ENCODE measurements around the gene KMT5C.

DNA sequence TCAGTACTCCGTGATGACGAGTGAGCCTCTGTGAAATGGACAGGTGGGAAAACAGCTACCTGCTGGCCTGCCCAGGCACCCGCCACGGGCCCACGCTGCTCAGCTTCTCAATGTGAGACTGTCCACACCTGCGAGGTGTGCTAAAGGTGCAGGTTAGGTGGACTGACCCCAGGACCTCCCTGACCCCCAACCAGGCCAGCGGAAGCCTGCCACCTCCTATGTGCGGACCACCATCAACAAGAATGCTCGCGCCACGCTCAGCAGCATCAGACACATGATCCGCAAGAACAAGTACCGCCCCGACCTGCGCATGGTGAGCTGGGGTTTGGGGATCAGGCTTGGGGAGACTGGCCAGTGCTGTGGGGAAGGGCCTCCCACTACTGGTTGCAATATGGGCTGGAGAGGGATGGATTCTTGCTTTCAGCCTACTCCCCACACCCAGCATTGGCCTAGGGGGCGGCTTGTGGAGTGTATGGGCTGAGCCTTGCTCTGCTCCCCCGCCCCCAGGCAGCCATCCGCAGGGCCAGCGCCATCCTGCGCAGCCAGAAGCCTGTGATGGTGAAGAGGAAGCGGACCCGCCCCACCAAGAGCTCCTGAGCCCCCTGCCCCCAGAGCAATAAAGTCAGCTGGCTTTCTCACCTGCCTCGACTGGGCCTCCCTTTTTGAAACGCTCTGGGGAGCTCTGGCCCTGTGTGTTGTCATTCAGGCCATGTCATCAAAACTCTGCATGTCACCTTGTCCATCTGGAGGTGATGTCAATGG lies 48.2 kb downstream of the KMT5C start:
- TF ChIP-seq, protein P1, sequence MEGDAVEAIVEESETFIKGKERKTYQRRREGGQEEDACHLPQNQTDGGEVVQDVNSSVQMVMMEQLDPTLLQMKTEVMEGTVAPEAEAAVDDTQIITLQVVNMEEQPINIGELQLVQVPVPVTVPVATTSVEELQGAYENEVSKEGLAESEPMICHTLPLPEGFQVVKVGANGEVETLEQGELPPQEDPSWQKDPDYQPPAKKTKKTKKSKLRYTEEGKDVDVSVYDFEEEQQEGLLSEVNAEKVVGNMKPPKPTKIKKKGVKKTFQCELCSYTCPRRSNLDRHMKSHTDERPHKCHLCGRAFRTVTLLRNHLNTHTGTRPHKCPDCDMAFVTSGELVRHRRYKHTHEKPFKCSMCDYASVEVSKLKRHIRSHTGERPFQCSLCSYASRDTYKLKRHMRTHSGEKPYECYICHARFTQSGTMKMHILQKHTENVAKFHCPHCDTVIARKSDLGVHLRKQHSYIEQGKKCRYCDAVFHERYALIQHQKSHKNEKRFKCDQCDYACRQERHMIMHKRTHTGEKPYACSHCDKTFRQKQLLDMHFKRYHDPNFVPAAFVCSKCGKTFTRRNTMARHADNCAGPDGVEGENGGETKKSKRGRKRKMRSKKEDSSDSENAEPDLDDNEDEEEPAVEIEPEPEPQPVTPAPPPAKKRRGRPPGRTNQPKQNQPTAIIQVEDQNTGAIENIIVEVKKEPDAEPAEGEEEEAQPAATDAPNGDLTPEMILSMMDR (conservative IDR thresholded peaks at IDR 0.05): no peak
- no peak for TF ChIP-seq ZFX (IDR thresholded peaks at IDR 0.05)

Measured in C4-2B (cell line).